Liver (tissue), 9 donors: ENCODE results near the gene TENT4A. TPM values are rescaled to one million over a fixed set of nuclear protein-coding genes. Genes with fewer than 3 reads are reported as not detected.
"Not testable (repeated sequence)": the region's sequence is repeated elsewhere in the genome, so short reads cannot be mapped to it uniquely, and the experiment has no call there.

Experiments used
- DNase-seq: peaks from one replicate; pipeline ENCODE4 v3.0.0-alpha.2; 2017; ENCODE audit warnings: low spot score
- H3K27ac ChIP-seq, 2 donors: one replicate each; pipeline ENCODE4 v1.7.0; 2013; ENCODE audit warnings: inconsistent platforms in 2 of 2, low read length in 2 of 2, control low read depth in 1 of 2, low read depth in 1 of 2, mild to moderate bottlenecking in 1 of 2
- H3K27me3 ChIP-seq, 4 donors: one replicate each; pipeline versions ENCODE4 v1.6.1 to v1.7.0; 2013; ENCODE audit warnings: low read length in 3 of 4, inconsistent platforms in 1 of 4, mild to moderate bottlenecking in 1 of 4, moderate library complexity in 1 of 4; ENCODE audit not compliant: control insufficient read depth in 4 of 4, insufficient read depth in 4 of 4
- H3K36me3 ChIP-seq, 4 donors: one replicate each; pipeline versions ENCODE4 v1.6.1 to v1.7.0; 2013; ENCODE audit warnings: low read length in 3 of 4, mild to moderate bottlenecking in 3 of 4, low read depth in 1 of 4, moderate library complexity in 1 of 4; ENCODE audit not compliant: control insufficient read depth in 4 of 4, insufficient read depth in 3 of 4
- H3K4me1 ChIP-seq, 4 donors: one replicate each; pipeline versions ENCODE4 v1.6.1 to v1.7.0; 2013; ENCODE audit warnings: low read length in 3 of 4, mild to moderate bottlenecking in 3 of 4, moderate library complexity in 1 of 4; ENCODE audit not compliant: control insufficient read depth in 4 of 4, insufficient read depth in 4 of 4
- H3K4me3 ChIP-seq, 3 donors: one replicate each; pipeline versions ENCODE4 v1.6.1 to v1.7.0; 2013; ENCODE audit warnings: low read length in 3 of 3, control low read depth in 1 of 3, low read depth in 1 of 3, mild to moderate bottlenecking in 1 of 3
- H3K9ac ChIP-seq, 2 donors: one replicate each; pipeline ENCODE4 v1.7.0; 2013; ENCODE audit warnings: low read length in 2 of 2, mild to moderate bottlenecking in 2 of 2, moderate library complexity in 2 of 2, control low read depth in 1 of 2, low read depth in 1 of 2
- H3K9me3 ChIP-seq, 4 donors: one replicate each; pipeline versions ENCODE4 v1.6.1 to v1.7.0; 2013; ENCODE audit warnings: low read length in 3 of 4; ENCODE audit not compliant: control insufficient read depth in 4 of 4
- EGR1 ChIP-seq, 2 donors: IDR thresholded peaks; 2 replicates each; pipeline ENCODE4 v1.6.1; 2016 to 2018; ENCODE audit warnings: antibody characterized with exemption in 2 of 2, low read depth in 2 of 2
- FOXA1 ChIP-seq: IDR thresholded peaks from 2 replicates; pipeline ENCODE4 v1.6.1; 2016; ENCODE audit warnings: antibody characterized with exemption
- FOXA2 ChIP-seq: IDR thresholded peaks from 2 replicates; pipeline ENCODE4 v1.6.1; 2016; ENCODE audit warnings: antibody characterized with exemption
- GABPA ChIP-seq, 2 donors: IDR thresholded peaks in 1 of 2; conservative IDR thresholded peaks in 1 of 2; 2 replicates each; pipeline ENCODE4 v1.6.1; 2016; ENCODE audit warnings: antibody characterized with exemption in 2 of 2, mild to moderate bottlenecking in 1 of 2, moderate library complexity in 1 of 2
- HNF4A ChIP-seq, 2 donors: conservative IDR thresholded peaks; 2 replicates each; pipeline ENCODE4 v1.6.1; 2016; ENCODE audit warnings: antibody characterized with exemption in 2 of 2, mild to moderate bottlenecking in 2 of 2
- HNF4G ChIP-seq: IDR thresholded peaks from 2 replicates; pipeline ENCODE4 v1.6.1; 2016; ENCODE audit warnings: antibody characterized with exemption
- JUND ChIP-seq, 2 donors: IDR thresholded peaks; 2 replicates each; pipeline ENCODE4 v1.6.1; 2016; ENCODE audit warnings: antibody characterized with exemption in 2 of 2
- NR2F2 ChIP-seq: IDR thresholded peaks from 2 replicates; pipeline ENCODE4 v1.6.1; 2016; ENCODE audit warnings: antibody characterized with exemption
- RAD21 ChIP-seq, 2 donors: IDR thresholded peaks; 2 replicates each; pipeline ENCODE4 v1.6.1; 2016; ENCODE audit warnings: antibody characterized with exemption in 2 of 2, mild to moderate bottlenecking in 2 of 2
- RXRA ChIP-seq, 2 donors: IDR thresholded peaks; 2 replicates each; pipeline ENCODE4 v1.6.1; 2017 to 2018; ENCODE audit warnings: antibody characterized with exemption in 2 of 2, mild to moderate bottlenecking in 1 of 2
- SP1 ChIP-seq: IDR thresholded peaks from 2 replicates; pipeline ENCODE4 v1.6.1; 2018; ENCODE audit warnings: antibody characterized with exemption, mild to moderate bottlenecking
- TAF1 ChIP-seq: conservative IDR thresholded peaks from 2 replicates; pipeline ENCODE4 v1.6.1; 2016; ENCODE audit warnings: antibody characterized with exemption, mild to moderate bottlenecking
- YY1 ChIP-seq: IDR thresholded peaks from 2 replicates; pipeline ENCODE4 v1.6.1; 2016; ENCODE audit warnings: antibody characterized with exemption, mild to moderate bottlenecking
- WGBS: extraction: QIAGEN DNeasy Blood & Tissue Kit; methylation state at CpG from one replicate; pipeline ENCODE4 v1.1.7; 2013; 5-methylcytosine and 5-hydroxymethylcytosine counted together
- polyA plus RNA-seq, 2 donors: library from polyadenylated mRNA; stranded (reverse) in 1 of 2; unstranded in 1 of 2; fragments of 200-250 nt in 1 of 2; fragments of >200 nt in 1 of 2; fragmentation: Nextera tagmentation in 1 of 2; extraction: Ambion mirVana in 1 of 2; gene quantifications; one replicate each; pipeline versions ENCODE4 v1.2.1 to v1.2.3, GENCODE V29; 2013 to 2015
- total RNA-seq, 2 donors: library from RNA; depleted of rRNA; stranded (reverse); fragments of >200 nt; gene quantifications; one replicate each; pipeline ENCODE4 v1.2.3, GENCODE V29; 2014
- TF ChIP-seq, protein P1 (sequence below): IDR thresholded peaks from 2 replicates; pipeline ENCODE4 v1.6.1; 2016; ENCODE audit warnings: antibody characterized with exemption
- TF ChIP-seq, protein P2 (sequence below): fragments of 150-350 bp; IDR thresholded peaks from 2 replicates; pipeline ENCODE4 v1.5.1; 2017; ENCODE audit warnings: improper control_type of control experiment, low read depth, low read length; ENCODE audit not compliant: missing input control
- TF ChIP-seq, protein P3 (sequence below): IDR thresholded peaks from 2 replicates; pipeline ENCODE4 v1.6.1; 2016; ENCODE audit warnings: antibody characterized with exemption
- TF ChIP-seq, protein P4 (sequence below): IDR thresholded peaks from 2 replicates; pipeline ENCODE4 v1.6.1; 2016; ENCODE audit warnings: antibody characterized with exemption
- TF ChIP-seq, protein P5 (sequence below): IDR thresholded peaks from 2 replicates; pipeline ENCODE4 v1.6.1; 2016; ENCODE audit warnings: antibody characterized with exemption, mild to moderate bottlenecking
- donor health status: healthy.
- donor health status: healthy.
- donor health status: healthy.
- donor health status: healthy.
- donor health status: healthy.

The TENT4A gene
- total and polyA plus RNA-seq, 4 donors = 3.9 to 15.1 (median 8.1) TPM

DNA sequence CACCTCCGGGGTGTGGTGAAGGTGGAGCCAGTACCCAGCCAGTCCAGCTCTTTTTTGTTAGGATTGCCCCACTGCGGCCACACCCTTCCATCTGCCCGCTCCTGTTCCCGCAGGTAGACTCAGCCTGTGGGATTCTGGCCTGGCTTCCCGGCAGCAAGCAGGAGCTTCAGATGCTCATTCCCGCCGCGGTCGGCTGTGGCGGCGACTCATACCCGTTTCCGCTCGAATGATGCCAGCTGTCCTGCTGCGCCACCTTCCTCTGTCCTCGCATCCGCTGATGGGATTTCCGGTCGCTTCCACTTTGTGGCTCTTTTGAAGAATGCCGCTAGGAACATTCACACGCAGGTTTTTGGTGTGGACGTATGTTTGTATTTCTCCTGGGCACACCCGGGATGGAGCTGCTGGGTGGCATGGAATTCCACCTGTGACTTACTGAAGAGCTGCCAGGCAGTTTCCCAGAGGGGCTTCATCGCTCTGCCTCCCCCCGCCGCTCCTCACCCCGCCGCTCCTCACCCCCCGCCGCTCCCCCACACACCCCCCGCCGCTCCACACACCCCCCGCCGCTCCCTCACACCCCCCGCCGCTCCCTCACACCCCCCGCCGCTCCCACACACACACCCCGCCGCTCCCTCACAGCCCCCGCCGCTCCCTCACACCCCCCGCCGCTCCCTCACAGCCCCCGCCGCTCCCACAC, 60.3 kb downstream of the TENT4A start:
- 96% methylated on average over 30 of the region's 46 CpGs for WGBS

DNA sequence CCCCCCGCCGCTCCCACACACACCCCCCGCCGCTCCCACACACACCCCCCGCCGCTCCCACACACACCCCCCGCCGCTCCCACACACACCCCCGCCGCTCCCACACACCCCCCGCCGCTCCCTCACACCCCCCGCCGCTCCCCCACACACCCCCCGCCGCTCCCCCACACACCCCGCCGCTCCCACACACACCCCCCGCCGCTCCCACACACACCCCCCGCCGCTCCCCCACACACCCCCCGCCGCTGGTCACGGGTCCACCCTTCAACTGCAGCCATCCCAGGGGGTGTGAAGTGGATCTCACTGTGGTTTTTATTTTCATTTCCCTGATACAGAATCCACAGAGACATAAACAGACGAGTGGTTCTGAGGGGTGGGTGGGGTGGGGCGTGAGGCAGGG, 61.0 kb downstream of the TENT4A start:
- H3K27me3 ChIP-seq, H3K4me3 ChIP-seq, H3K9me3 ChIP-seq, H3K4me1 ChIP-seq, H3K36me3 ChIP-seq, H3K27ac ChIP-seq, DNase-seq, H3K9ac ChIP-seq: not testable (repeated sequence)
- 90% methylated on average over 22 of the region's 27 CpGs for WGBS

More for the DNA sequence above, 60.3 kb downstream of the TENT4A start:
- Histone ChIP-seq H3K36me3 (no peaks in the 10 kb centered on the region), H3K4me1 (no peaks in the 10 kb centered on the region), H3K9me3 (no peaks in the 10 kb centered on the region), H3K27me3 (no peaks in the 10 kb centered on the region), H3K27ac (no peak overlapping the region), H3K4me3 (no peak overlapping the region), H3K9ac (no peak overlapping the region)
- no peak for TF ChIP-seq YY1
- TF ChIP-seq, protein P1, sequence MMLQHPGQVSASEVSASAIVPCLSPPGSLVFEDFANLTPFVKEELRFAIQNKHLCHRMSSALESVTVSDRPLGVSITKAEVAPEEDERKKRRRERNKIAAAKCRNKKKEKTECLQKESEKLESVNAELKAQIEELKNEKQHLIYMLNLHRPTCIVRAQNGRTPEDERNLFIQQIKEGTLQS = no peak
- no peak for TF ChIP-seq SP1
- no peak for TF ChIP-seq GABPA (IDR thresholded peaks at IDR 0.05 in 1 of 2, conservative IDR thresholded peaks at IDR 0.05 in 1 of 2)
- TF ChIP-seq, protein P2, sequence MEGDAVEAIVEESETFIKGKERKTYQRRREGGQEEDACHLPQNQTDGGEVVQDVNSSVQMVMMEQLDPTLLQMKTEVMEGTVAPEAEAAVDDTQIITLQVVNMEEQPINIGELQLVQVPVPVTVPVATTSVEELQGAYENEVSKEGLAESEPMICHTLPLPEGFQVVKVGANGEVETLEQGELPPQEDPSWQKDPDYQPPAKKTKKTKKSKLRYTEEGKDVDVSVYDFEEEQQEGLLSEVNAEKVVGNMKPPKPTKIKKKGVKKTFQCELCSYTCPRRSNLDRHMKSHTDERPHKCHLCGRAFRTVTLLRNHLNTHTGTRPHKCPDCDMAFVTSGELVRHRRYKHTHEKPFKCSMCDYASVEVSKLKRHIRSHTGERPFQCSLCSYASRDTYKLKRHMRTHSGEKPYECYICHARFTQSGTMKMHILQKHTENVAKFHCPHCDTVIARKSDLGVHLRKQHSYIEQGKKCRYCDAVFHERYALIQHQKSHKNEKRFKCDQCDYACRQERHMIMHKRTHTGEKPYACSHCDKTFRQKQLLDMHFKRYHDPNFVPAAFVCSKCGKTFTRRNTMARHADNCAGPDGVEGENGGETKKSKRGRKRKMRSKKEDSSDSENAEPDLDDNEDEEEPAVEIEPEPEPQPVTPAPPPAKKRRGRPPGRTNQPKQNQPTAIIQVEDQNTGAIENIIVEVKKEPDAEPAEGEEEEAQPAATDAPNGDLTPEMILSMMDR = no peak
- TF ChIP-seq HNF4A (conservative IDR thresholded peaks at IDR 0.05) = no peak
- TF ChIP-seq HNF4G = no peak
- TF ChIP-seq, protein P3, sequence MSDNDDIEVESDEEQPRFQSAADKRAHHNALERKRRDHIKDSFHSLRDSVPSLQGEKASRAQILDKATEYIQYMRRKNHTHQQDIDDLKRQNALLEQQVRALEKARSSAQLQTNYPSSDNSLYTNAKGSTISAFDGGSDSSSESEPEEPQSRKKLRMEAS = no peak
- no peak for TF ChIP-seq FOXA2
- TF ChIP-seq JUND (IDR thresholded peaks at IDR 0.05) = no peak
- TF ChIP-seq NR2F2 = no peak
- TF ChIP-seq RXRA (IDR thresholded peaks at IDR 0.05) = no peak
- TF ChIP-seq, protein P4, sequence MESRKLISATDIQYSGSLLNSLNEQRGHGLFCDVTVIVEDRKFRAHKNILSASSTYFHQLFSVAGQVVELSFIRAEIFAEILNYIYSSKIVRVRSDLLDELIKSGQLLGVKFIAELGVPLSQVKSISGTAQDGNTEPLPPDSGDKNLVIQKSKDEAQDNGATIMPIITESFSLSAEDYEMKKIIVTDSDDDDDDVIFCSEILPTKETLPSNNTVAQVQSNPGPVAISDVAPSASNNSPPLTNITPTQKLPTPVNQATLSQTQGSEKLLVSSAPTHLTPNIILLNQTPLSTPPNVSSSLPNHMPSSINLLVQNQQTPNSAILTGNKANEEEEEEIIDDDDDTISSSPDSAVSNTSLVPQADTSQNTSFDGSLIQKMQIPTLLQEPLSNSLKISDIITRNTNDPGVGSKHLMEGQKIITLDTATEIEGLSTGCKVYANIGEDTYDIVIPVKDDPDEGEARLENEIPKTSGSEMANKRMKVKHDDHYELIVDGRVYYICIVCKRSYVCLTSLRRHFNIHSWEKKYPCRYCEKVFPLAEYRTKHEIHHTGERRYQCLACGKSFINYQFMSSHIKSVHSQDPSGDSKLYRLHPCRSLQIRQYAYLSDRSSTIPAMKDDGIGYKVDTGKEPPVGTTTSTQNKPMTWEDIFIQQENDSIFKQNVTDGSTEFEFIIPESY = no peak
- TF ChIP-seq TAF1 = no peak
- TF ChIP-seq, protein P5, sequence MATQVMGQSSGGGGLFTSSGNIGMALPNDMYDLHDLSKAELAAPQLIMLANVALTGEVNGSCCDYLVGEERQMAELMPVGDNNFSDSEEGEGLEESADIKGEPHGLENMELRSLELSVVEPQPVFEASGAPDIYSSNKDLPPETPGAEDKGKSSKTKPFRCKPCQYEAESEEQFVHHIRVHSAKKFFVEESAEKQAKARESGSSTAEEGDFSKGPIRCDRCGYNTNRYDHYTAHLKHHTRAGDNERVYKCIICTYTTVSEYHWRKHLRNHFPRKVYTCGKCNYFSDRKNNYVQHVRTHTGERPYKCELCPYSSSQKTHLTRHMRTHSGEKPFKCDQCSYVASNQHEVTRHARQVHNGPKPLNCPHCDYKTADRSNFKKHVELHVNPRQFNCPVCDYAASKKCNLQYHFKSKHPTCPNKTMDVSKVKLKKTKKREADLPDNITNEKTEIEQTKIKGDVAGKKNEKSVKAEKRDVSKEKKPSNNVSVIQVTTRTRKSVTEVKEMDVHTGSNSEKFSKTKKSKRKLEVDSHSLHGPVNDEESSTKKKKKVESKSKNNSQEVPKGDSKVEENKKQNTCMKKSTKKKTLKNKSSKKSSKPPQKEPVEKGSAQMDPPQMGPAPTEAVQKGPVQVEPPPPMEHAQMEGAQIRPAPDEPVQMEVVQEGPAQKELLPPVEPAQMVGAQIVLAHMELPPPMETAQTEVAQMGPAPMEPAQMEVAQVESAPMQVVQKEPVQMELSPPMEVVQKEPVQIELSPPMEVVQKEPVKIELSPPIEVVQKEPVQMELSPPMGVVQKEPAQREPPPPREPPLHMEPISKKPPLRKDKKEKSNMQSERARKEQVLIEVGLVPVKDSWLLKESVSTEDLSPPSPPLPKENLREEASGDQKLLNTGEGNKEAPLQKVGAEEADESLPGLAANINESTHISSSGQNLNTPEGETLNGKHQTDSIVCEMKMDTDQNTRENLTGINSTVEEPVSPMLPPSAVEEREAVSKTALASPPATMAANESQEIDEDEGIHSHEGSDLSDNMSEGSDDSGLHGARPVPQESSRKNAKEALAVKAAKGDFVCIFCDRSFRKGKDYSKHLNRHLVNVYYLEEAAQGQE = no peak
- no peak for TF ChIP-seq RAD21 (IDR thresholded peaks at IDR 0.05)
- TF ChIP-seq EGR1 (IDR thresholded peaks at IDR 0.05; ENCODE audit: low read depth in 2 of 2) = no peak
- no peak for TF ChIP-seq FOXA1
- no peak for DNase-seq
